Trophoblast cell (in vitro differentiated cells and primary cell): ENCODE results near the gene FASN.
A peak's percentile ranks its signal among the peaks of the same experiment; 100 is the strongest.

Experiments
- DNase-seq, 2 donors: peaks; one replicate each; pipeline ENCODE4 v3.0.0-alpha.2; 2016
- H2AFZ ChIP-seq: 2 replicates; pipeline ENCODE4 v1.6.1; 2013; ENCODE audit warnings: low read length, moderate library complexity, mild to moderate bottlenecking; ENCODE audit not compliant: insufficient read depth, poor library complexity
- H2AK5ac ChIP-seq: 2 replicates; pipeline ENCODE4 v1.6.1; 2013; ENCODE audit warnings: mild to moderate bottlenecking, low read length
- H2BK120ac ChIP-seq: 2 replicates; pipeline ENCODE4 v1.6.1; 2013; ENCODE audit warnings: low read length, mild to moderate bottlenecking, moderate library complexity; ENCODE audit not compliant: insufficient read depth, poor library complexity
- H2BK12ac ChIP-seq: 2 replicates; pipeline ENCODE4 v1.6.1; 2013; ENCODE audit warnings: mild to moderate bottlenecking, low read length, moderate library complexity
- H2BK5ac ChIP-seq: 2 replicates; pipeline ENCODE4 v1.6.1; 2013; ENCODE audit warnings: low read length, low read depth, moderate library complexity, mild to moderate bottlenecking; ENCODE audit not compliant: poor library complexity
- H3K14ac ChIP-seq: 2 replicates; pipeline ENCODE4 v1.6.1; 2013; ENCODE audit warnings: mild to moderate bottlenecking, low read length
- H3K18ac ChIP-seq: 2 replicates; pipeline ENCODE4 v1.6.1; 2013; ENCODE audit warnings: mild to moderate bottlenecking, low read length
- H3K23ac ChIP-seq: 2 replicates; pipeline ENCODE4 v1.6.1; 2013; ENCODE audit warnings: low read length
- H3K27ac ChIP-seq: 2 replicates; pipeline ENCODE4 v1.5.1; 2013; ENCODE audit warnings: low read depth, mild to moderate bottlenecking, inconsistent platforms, low read length, moderate library complexity
- H3K27me3 ChIP-seq: 2 replicates; pipeline ENCODE4 v1.6.1; 2013; ENCODE audit warnings: inconsistent platforms, mild to moderate bottlenecking, low read length, moderate library complexity; ENCODE audit not compliant: insufficient read depth
- H3K36me3 ChIP-seq, 2 experiments: 1 replicate in 1 of 2; 2 replicates in 1 of 2; pipeline ENCODE4 v1.6.1; 2013; ENCODE audit warnings: low read length in 2 of 2, mild to moderate bottlenecking in 2 of 2, moderate library complexity in 1 of 2; ENCODE audit not compliant: insufficient read depth in 2 of 2, control insufficient read depth in 1 of 2
- H3K4ac ChIP-seq: 2 replicates; pipeline ENCODE4 v1.6.1; 2013; ENCODE audit warnings: low read depth, mild to moderate bottlenecking, low read length, moderate library complexity
- H3K4me1 ChIP-seq, 2 experiments: 1 replicate in 1 of 2; 2 replicates in 1 of 2; pipeline ENCODE4 v1.6.1; 2013; ENCODE audit warnings: low read length in 2 of 2, mild to moderate bottlenecking in 2 of 2, moderate library complexity in 1 of 2; ENCODE audit not compliant: insufficient read depth in 2 of 2, control insufficient read depth in 1 of 2
- H3K4me2 ChIP-seq: 2 replicates; pipeline ENCODE4 v1.6.1; 2013; ENCODE audit warnings: inconsistent platforms, mild to moderate bottlenecking, low read length, moderate library complexity
- H3K4me3 ChIP-seq: 2 replicates; pipeline ENCODE4 v1.5.1; 2013; ENCODE audit warnings: mild to moderate bottlenecking, low read depth, low read length, inconsistent platforms
- H3K79me1 ChIP-seq: one replicate; pipeline ENCODE4 v1.6.1; 2013; ENCODE audit warnings: low read length
- H3K79me2 ChIP-seq: 2 replicates; pipeline ENCODE4 v1.6.1; 2013; ENCODE audit warnings: low read length, mild to moderate bottlenecking; ENCODE audit not compliant: control insufficient read depth, insufficient read depth, poor library complexity
- H3K9ac ChIP-seq: 2 replicates; pipeline ENCODE4 v1.6.1; 2013; ENCODE audit warnings: mild to moderate bottlenecking, low read length
- H3K9me3 ChIP-seq: 2 replicates; pipeline ENCODE4 v1.6.1; 2013; ENCODE audit warnings: low read depth, mild to moderate bottlenecking, control low read depth, inconsistent platforms, low read length; ENCODE audit not compliant: insufficient read depth
- H4K12ac ChIP-seq: 2 replicates; pipeline ENCODE4 v1.6.1; 2013; ENCODE audit warnings: low read depth, mild to moderate bottlenecking, low read length, moderate library complexity
- H4K8ac ChIP-seq: 2 replicates; pipeline ENCODE4 v1.6.1; 2013; ENCODE audit warnings: low read depth, mild to moderate bottlenecking, low read length, moderate library complexity
- H4K91ac ChIP-seq: one replicate; pipeline ENCODE4 v1.6.1; 2013; ENCODE audit warnings: low read depth, mild to moderate bottlenecking, low read length, moderate library complexity
- WGBS: extraction: QIAGEN DNeasy Blood & Tissue Kit; methylation state at CpG from one replicate; pipeline ENCODE4 v1.1.7; 2013; ENCODE audit warnings: missing lambda C conversion rate; ENCODE audit not compliant: insufficient read length, insufficient coverage; ENCODE audit errors: extremely low coverage; 5-methylcytosine and 5-hydroxymethylcytosine counted together

Gene FASN

GRCh38 chr17:82108961-82109475 is 11.0 kb upstream of the FASN start:
- Histone ChIP-seq H3K23ac (no peak overlapping the region), H4K8ac (no peak overlapping the region), H2AFZ (no peak overlapping the region), H3K27me3 (no peaks in the 10 kb centered on the region), H2BK5ac (no peak overlapping the region), H3K4ac (no peak overlapping the region), H3K4me2 (no peak overlapping the region), H2BK120ac (no peak overlapping the region), H3K18ac (no peak overlapping the region), H3K4me3 (peak overlapping the region; percentile 31), H4K12ac (no peak overlapping the region), H2AK5ac (no peak overlapping the region), H3K9ac (no peak overlapping the region), H3K27ac (no peak overlapping the region), H4K91ac (no peak overlapping the region), H3K79me2 (no peaks in the 10 kb centered on the region), H3K79me1 (peaks cover 16% of the 10 kb centered on the region), H3K14ac (no peak overlapping the region), H3K36me3 (peaks cover 12% of the 10 kb centered on the region in 2 experiments), H2BK12ac (no peak overlapping the region), H3K9me3 (no peaks in the 10 kb centered on the region), H3K4me1 (peaks cover 27 to 28% of the 10 kb centered on the region in 2 experiments)
- no CpG with 5 or more reads among the region's 14 CpGs for WGBS
- no peak for DNase-seq

GRCh38 chr17:82108496-82108945 is 10.5 kb upstream of the FASN start:
- Histone ChIP-seq H3K9me3 (no peaks in the 10 kb centered on the region), H3K79me2 (no peaks in the 10 kb centered on the region), H2BK5ac (no peak overlapping the region), H2BK12ac (no peak overlapping the region), H4K12ac (no peak overlapping the region), H3K4me1 (peaks cover 30 to 31% of the 10 kb centered on the region in 2 experiments), H3K14ac (no peak overlapping the region), H3K4ac (no peak overlapping the region), H3K18ac (no peak overlapping the region), H3K27me3 (no peaks in the 10 kb centered on the region), H3K4me3 (no peak overlapping the region), H2AK5ac (no peak overlapping the region), H3K27ac (no peak overlapping the region), H4K91ac (no peak overlapping the region), H4K8ac (no peak overlapping the region), H3K36me3 (peaks cover 8 to 10% of the 10 kb centered on the region in 2 experiments), H2AFZ (no peak overlapping the region), H3K23ac (no peak overlapping the region), H3K9ac (no peak overlapping the region), H3K4me2 (no peak overlapping the region), H3K79me1 (peaks cover 16% of the 10 kb centered on the region), H2BK120ac (no peak overlapping the region)
- WGBS = no CpG with 5 or more reads among the region's 19 CpGs
- no peak for DNase-seq

GRCh38 chr17:82108038-82108437 is 10.0 kb upstream of the FASN start:
- H3K79me2 ChIP-seq = no peaks in the 10 kb centered on the region
- WGBS = no CpG with 5 or more reads among the region's 14 CpGs
- no peak overlapping the region for H2BK12ac ChIP-seq
- peaks cover 16% of the 10 kb centered on the region for H3K79me1 ChIP-seq
- H3K23ac ChIP-seq = no peak overlapping the region
- H3K4me1 ChIP-seq = peaks cover 33 to 36% of the 10 kb centered on the region in 2 experiments
- H2AFZ ChIP-seq = no peak overlapping the region
- H3K4me3 ChIP-seq = no peak overlapping the region
- H2BK120ac ChIP-seq = no peak overlapping the region
- H3K36me3 ChIP-seq = peaks cover 3 to 5% of the 10 kb centered on the region in 2 experiments
- H2BK5ac ChIP-seq = no peak overlapping the region
- H3K27me3 ChIP-seq = no peaks in the 10 kb centered on the region
- H4K8ac ChIP-seq = no peak overlapping the region
- H3K18ac ChIP-seq = no peak overlapping the region
- no peak overlapping the region for H3K4me2 ChIP-seq
- H3K27ac ChIP-seq = no peak overlapping the region
- no peaks in the 10 kb centered on the region for H3K9me3 ChIP-seq
- no peak overlapping the region for H2AK5ac ChIP-seq
- no peak overlapping the region for H4K12ac ChIP-seq
- no peak overlapping the region for H3K14ac ChIP-seq
- no peak for DNase-seq
- no peak overlapping the region for H3K4ac ChIP-seq
- H3K9ac ChIP-seq = no peak overlapping the region
- no peak overlapping the region for H4K91ac ChIP-seq

- no peak overlapping the region for H3K4me3 ChIP-seq
- H3K79me2 ChIP-seq = no peaks in the 10 kb centered on the region
- H2BK120ac ChIP-seq = no peak overlapping the region
- H3K27me3 ChIP-seq = no peaks in the 10 kb centered on the region
- peak in 1 of 2 donors; percentile 35 for DNase-seq
- no peak overlapping the region for H3K9ac ChIP-seq
- no peak overlapping the region for H3K14ac ChIP-seq
- no peak overlapping the region for H3K23ac ChIP-seq
- H2BK12ac ChIP-seq = no peak overlapping the region
- no peak overlapping the region for H4K91ac ChIP-seq
- no peak overlapping the region for H3K4me2 ChIP-seq
- H2AK5ac ChIP-seq = no peak overlapping the region
- peaks cover 16% of the 10 kb centered on the region for H3K79me1 ChIP-seq
- H3K18ac ChIP-seq = no peak overlapping the region
- H2AFZ ChIP-seq = no peak overlapping the region
- H2BK5ac ChIP-seq = no peak overlapping the region
- H3K36me3 ChIP-seq = peaks cover 0 to 4% of the 10 kb centered on the region in 2 experiments
- no peak overlapping the region for H3K4ac ChIP-seq
- WGBS = no CpG with 5 or more reads among the region's 24 CpGs
- H3K4me1 ChIP-seq = peaks cover 37 to 39% of the 10 kb centered on the region in 2 experiments
- no peak overlapping the region for H4K8ac ChIP-seq
- H3K9me3 ChIP-seq = no peaks in the 10 kb centered on the region
- H3K27ac ChIP-seq = no peak overlapping the region
- H4K12ac ChIP-seq = no peak overlapping the region
These were observed 9.4 kb upstream of the FASN start for GRCh38 chr17:82107341-82107860.
